Measurements from ENCODE around the gene RAB6B.
A peak's percentile ranks its signal among the peaks of the same experiment; 100 is the strongest.
"Not testable (repeated sequence)": the region's sequence is repeated elsewhere in the genome, so short reads cannot be mapped to it uniquely, and the experiment has no call there.

Gene RAB6B

GRCh38 chr3:133815386-133815785 is 80.3 kb downstream of the RAB6B start:
- no peak for DNase-seq (ENCODE audit: low read depth, low spot score)

GRCh38 chr3:133812872-133813271 is 82.8 kb downstream of the RAB6B start:
- no peak for DNase-seq (ENCODE audit: low read depth, low spot score)

GRCh38 chr3:133805702-133806475 is 89.8 kb downstream of the RAB6B start, which contains the start of gene SRPRB:
Gene SRPRB, plus strand, starts transcription at chr3:133805815. Its CDS starts 34 bp downstream, at chr3:133805849.
- peak; percentile 82 for DNase-seq (ENCODE audit: low read depth, low spot score)

DNA sequence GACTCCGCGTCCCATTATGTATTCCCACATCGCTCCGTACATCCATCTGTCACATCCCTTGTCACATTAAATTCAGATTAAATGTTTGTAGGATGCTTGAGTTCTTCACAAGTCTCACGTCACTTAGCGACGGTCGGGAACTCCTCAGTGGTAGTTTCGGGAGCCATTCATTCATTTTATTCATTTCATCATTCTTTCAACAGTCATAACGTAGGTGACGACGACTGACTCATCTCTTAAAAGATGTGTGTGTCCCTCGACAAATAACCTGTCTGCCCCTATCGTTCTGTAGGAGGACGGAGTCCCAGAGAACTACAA is 90.3 kb downstream of the RAB6B start:
- no peak for DNase-seq (ENCODE audit: low read depth, low spot score)

DNA sequence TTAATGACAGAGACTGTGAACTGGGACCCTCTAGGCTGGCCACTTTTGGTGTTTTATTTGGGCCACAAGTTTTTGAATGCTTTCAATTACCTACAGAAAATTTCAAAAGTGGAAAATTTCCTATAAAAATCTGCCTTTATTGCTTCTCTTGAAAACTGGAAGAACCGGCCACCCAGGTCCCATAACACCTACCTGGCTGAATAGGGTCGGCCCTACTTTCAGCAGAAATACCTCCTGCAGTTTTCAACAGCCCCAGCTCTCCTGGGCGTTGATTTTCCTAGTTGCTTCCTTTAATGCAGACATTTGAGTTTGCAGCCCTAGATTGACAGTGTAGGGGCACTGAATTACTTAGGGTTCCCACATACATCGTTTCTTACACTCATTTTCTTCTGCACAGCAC is 90.8 kb downstream of the RAB6B start:
- DNase-seq (ENCODE audit: low read depth, low spot score), result no peak

DNA sequence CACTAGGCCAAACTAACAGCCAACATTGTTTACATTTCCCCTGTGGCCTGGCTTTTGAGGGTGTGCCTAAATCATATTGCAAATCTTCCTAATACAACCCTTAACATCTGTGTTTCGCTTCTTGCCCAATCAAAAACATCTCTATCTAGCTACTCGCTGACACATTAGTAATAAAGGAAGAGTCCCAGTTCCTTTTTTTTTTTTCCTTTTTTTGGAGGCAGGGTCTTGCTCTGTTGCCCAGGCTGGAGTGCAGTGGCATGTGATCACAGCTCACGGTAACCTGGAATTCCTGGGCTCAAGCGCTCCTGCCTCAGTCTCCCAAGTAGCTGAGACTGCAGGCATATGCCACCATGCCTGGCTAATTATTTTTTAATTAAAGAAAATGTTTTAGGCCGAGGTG is 92.2 kb downstream of the RAB6B start:
- DNase-seq (ENCODE audit: low read depth, low spot score), result no peak

- DNase-seq (ENCODE audit: low read depth, low spot score), result no peak
Observed at GRCh38 chr3:133799794-133800585, 95.7 kb downstream of the RAB6B start.

DNA sequence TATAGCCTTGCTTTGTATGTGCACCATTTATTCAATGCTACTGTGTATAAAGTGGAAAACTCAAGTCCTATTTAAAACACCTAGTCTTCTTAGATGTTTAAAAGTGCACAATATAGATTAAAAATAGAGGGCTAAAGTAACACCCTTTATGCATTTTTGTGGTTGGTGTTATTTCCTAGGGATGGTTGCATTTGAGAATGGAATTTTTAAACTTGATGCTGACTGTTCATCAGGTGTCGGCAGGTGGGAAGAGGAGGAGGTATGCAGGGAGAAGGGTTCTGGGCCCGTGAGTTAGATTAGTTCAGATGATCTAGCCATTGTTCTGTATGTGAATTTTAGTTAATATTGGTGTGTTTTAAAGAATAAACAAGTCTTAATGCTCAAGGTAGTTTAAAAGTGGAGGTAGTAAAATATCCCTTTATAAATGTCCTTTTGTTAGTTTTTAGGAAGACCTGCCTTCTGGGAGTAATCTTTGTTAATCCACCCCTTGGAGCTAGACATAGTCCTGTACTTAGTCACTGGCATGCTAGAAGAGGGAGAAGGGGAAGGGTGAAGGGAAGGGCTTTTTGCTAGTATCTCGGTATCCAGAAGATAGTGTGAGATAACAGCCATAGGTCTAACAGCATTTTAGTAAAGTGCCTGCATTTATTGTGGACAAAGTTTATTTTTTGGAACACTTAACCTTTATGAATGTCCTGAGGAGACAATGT is 98.1 kb downstream of the RAB6B start:
- DNase-seq (ENCODE audit: low read depth, low spot score), result no peak

DNA sequence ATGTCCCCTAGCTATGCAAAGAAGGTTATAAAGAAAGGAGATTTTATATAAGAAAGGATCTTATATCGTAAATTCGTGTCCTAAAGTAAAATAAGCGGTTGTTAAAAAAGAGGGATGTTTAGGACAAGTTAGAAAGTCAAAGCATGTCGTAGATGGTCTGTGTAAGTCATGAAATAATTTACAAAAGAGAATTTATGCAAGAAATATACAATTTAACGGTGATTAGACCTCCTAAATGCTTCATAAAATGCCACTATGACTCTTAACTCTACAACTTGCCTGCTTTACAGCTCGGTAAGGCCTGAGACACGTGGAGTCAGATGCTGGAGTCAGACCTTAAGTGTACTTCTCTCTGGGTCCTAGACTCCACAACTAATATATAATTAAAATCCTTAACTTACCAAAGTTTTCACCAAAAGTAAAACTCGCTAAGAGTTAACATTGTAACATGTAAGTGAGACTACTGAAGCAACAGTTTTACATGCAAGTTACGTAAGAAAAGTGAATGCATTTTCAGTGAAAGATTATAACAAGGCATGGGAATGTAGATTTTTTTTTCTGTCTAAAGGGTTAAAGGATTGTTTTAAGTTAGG is 103.4 kb downstream of the RAB6B start:
- DNase-seq (ENCODE audit: low read depth, low spot score), result no peak

GRCh38 chr3:133788024-133788423 is 107.7 kb downstream of the RAB6B start:
- DNase-seq (ENCODE audit: low read depth, low spot score), result no peak

DNA sequence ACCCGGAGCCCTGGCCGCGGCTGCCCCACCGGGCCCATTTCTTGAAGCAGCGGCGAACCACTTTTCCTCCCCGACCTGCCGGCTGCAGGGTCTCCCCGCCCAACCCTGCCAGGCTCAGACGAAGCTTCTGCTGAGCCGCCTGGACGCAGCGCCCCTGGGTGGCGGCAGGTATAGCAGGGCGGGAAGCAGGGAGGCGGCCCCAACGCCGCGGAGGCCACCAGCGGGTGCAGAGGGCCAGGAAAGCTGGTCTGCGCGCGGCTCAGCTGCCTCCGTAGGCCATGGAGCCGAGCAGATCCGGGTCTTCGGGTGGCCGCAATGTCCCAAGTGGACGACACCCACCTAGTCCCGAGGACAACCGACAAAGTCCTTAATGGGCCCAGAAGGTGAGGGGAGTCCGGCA is 111.9 kb downstream of the RAB6B start:
- DNase-seq (ENCODE audit: low read depth, low spot score), result no peak

DNA sequence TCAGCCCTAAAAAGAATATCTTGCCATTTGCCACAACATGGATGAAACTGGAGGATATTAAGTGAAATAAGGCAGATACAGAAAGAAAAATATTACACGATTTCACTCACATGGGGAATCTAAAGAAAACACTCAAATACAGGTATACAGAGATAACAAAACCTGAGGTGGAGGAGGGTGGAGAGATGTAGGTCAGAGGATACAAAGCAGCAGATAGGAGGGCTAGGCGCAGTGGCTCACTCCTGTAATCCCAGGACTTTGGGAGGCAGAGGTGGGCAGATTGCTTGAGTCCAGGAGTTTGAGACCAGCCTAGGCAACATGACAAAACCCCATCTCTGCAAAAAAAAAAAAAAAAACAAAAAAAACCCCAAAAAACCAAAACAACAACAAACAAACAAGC is 113.2 kb downstream of the RAB6B start:
- DNase-seq (ENCODE audit: low read depth, low spot score), result no peak

DNA sequence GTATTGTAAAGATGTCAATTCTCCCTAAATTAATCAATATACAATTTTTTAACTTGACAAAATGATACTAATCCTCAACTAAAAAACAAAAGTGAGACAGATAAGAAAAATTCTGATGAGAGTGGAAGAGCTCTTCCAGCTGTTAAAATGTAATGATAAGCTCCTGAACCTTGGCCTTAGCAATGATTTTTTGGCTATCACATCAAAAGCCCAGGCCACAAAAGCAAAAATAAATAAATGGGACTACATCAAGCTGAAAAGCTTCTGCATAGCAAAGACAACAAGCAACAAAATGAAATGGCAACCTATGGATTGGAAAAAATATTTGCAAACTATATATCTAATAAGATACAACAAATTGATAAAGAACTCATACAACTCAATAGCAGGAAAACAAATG is 114.1 kb downstream of the RAB6B start:
- DNase-seq (ENCODE audit: low read depth, low spot score), result no peak

GRCh38 chr3:133780756-133781155 is 114.9 kb downstream of the RAB6B start:
- not testable (repeated sequence) for DNase-seq (ENCODE audit: low read depth, low spot score)

GRCh38 chr3:133779626-133780203 is 116.0 kb downstream of the RAB6B start:
- DNase-seq (ENCODE audit: low read depth, low spot score), result no peak

DNA sequence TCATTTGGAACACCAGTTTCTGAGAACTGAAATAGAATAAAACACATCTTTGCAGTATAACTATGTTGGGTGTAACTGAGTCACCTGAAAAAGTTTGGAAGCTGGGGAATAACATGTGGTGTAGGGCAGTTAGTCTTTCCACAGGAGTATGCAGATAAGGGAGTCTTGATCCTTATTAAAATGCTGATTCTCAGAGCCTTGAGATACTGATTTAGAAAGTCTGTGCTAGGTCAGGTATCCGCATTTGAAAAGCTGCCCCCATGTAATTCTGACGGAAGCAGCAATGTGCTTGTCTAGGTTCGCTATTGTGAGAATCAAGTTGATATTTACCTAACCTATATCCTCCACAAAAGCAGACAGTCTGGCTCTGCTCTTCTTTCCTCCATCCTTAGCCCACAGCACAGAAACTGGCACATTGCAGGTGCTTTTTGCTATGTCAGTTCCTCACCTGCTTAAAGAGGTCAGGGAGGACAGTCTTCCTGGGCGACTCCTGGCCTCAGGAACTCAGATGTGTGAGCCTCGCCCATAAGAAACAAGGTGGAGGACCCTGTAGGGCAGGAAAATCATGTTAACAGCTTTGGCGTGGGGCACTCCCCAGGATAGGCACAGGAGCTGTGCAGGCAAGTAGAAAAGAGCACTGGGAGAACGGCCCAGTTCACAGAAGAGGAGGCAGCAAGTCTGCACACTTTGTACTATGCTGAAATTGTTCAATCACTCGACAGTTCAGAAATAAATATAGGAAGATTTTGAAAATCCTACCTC is 117.7 kb downstream of the RAB6B start:
- no peak for DNase-seq (ENCODE audit: low read depth, low spot score)

DNA sequence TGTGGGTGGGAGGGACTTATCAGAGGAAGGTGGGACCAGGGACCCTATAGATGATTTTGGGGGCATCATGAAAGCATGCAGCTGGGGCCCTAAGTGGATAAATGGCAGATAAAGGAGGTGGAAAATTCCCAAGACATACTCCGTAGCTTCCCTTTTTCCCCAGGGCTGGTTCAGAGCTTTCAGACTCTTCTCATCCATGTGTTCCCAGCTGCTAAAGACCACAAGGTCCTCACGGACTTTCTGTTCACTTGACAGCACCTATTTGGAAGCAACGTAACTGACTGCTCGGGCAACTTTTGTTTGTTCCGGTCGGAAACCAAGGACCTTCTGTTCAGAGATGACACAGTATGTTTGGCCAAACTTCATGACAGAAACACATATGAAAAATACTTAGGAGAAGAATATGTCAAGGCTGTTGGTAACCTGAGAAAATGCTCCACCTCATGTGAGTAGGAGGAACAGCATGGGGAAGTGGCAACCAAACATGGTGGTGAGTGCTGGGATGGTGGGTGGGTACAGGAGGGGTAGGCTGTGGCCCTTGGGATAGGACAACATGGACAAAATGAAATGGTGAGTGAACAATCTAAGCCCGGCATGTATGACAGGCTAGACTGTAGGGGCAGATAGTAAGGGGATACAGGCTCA is 118.8 kb downstream of the RAB6B start:
- DNase-seq (ENCODE audit: low read depth, low spot score), result no peak

DNA sequence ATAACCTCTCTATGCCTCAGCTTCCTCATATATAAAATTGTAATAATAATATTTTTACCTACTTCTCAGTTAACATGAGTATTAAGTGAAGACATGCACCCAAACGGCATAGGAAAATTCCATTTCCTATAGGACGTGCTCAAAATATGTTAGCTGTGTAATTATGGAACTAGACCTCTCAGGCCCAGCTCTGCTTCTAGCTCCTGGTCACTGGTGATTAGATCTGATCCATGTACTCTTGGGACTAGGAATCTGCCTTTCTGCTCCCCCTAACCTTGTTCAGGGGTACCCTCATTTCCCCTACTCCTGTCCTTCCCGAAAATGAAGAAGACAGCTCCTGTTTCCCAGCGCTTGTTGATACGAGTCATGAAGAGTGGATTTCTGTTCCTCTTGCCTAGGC is 119.8 kb downstream of the RAB6B start:
- DNase-seq (ENCODE audit: low read depth, low spot score), result no peak

GRCh38 chr3:133775309-133775708 is 120.4 kb downstream of the RAB6B start:
- DNase-seq (ENCODE audit: low read depth, low spot score), result no peak

All from smooth muscle cell of the brain vasculature (primary cell).